ENCODE results near the gene FNDC10. TPM values are rescaled to one million over a fixed set of nuclear protein-coding genes. Genes with fewer than 3 reads are reported as not detected.
A peak's percentile ranks its signal among the peaks of the same experiment; 100 is the strongest.
"Not testable (repeated sequence)": the region's sequence is repeated elsewhere in the genome, so short reads cannot be mapped to it uniquely, and the experiment has no call there.

The FNDC10 gene
- total RNA-seq, result 0.44 and 0.99 TPM in 2 replicates

- DNase-seq (ENCODE audit: low read depth in 2 of 2), result no peak
Measured at GRCh38 chr1:1599935-1600860, at the start of gene FNDC10. Gene FNDC10, minus strand, starts transcription at chr1:1600135. Its CDS starts 120 bp downstream, at chr1:1600015.

GRCh38 chr1:1648265-1648664 lies 48.3 kb upstream of the FNDC10 start:
- DNase-seq (ENCODE audit: low read depth in 2 of 2), result not testable (repeated sequence)

- DNase-seq (ENCODE audit: low read depth in 2 of 2), result not testable (repeated sequence)
Measured at GRCh38 chr1:1647567-1648241, 47.8 kb upstream of the FNDC10 start.

GRCh38 chr1:1646326-1646725 lies 46.4 kb upstream of the FNDC10 start:
- peak in 1 of 2 donors; percentile 45 for DNase-seq (ENCODE audit: low read depth in 2 of 2)

GRCh38 chr1:1640711-1641461 lies 41.0 kb upstream of the FNDC10 start:
- not testable (repeated sequence) for DNase-seq (ENCODE audit: low read depth in 2 of 2)

GRCh38 chr1:1640081-1640480 lies 40.1 kb upstream of the FNDC10 start:
- DNase-seq (ENCODE audit: low read depth in 2 of 2), result not testable (repeated sequence)

- not testable (repeated sequence) for DNase-seq (ENCODE audit: low read depth in 2 of 2)
Measured at GRCh38 chr1:1639368-1639767, 39.4 kb upstream of the FNDC10 start.

GRCh38 chr1:1638528-1638927 lies 38.6 kb upstream of the FNDC10 start:
- DNase-seq (ENCODE audit: low read depth in 2 of 2), result not testable (repeated sequence)

- DNase-seq (ENCODE audit: low read depth in 2 of 2), result not testable (repeated sequence)
Measured at GRCh38 chr1:1637479-1637875, 37.5 kb upstream of the FNDC10 start.

GRCh38 chr1:1636621-1637478 lies 36.9 kb upstream of the FNDC10 start:
- DNase-seq (ENCODE audit: low read depth in 2 of 2), result not testable (repeated sequence)

- DNase-seq (ENCODE audit: low read depth in 2 of 2), result not testable (repeated sequence)
Measured at GRCh38 chr1:1634613-1635012, 34.7 kb upstream of the FNDC10 start.

- DNase-seq (ENCODE audit: low read depth in 2 of 2), result not testable (repeated sequence)
Measured at GRCh38 chr1:1633409-1633808, 33.5 kb upstream of the FNDC10 start.

GRCh38 chr1:1631782-1632420 lies 32.0 kb upstream of the FNDC10 start, which contains the start of gene MMP23B:
Gene MMP23B, plus strand, starts transcription at chr1:1632173. Its CDS starts 46 bp downstream, at chr1:1632219.
- DNase-seq (ENCODE audit: low read depth in 2 of 2), result no peak

- DNase-seq (ENCODE audit: low read depth in 2 of 2), result peak in 1 of 2 donors; percentile 4
Measured at GRCh38 chr1:1630965-1631781, 31.2 kb upstream of the FNDC10 start.

GRCh38 chr1:1630191-1630964 lies 30.4 kb upstream of the FNDC10 start:
- peak; percentile 60 to 82 for DNase-seq (ENCODE audit: low read depth in 2 of 2)

GRCh38 chr1:1629430-1630190 lies 29.7 kb upstream of the FNDC10 start:
- DNase-seq (ENCODE audit: low read depth in 2 of 2), result no peak

GRCh38 chr1:1628754-1629429 lies 29.0 kb upstream of the FNDC10 start:
- no peak for DNase-seq (ENCODE audit: low read depth in 2 of 2)

Measured in lung microvascular endothelial cell (primary cell).